GM12872 (cell line): ENCODE results near the gene MAP3K13.

ENCODE experiments used
- CTCF ChIP-seq: IDR thresholded peaks from 3 replicates; pipeline ENCODE4 v1.5.1; 2011; ENCODE audit warnings: low read depth, mild to moderate bottlenecking, low read length, moderate library complexity; ENCODE audit not compliant: insufficient read depth

MAP3K13 gene

DNA sequence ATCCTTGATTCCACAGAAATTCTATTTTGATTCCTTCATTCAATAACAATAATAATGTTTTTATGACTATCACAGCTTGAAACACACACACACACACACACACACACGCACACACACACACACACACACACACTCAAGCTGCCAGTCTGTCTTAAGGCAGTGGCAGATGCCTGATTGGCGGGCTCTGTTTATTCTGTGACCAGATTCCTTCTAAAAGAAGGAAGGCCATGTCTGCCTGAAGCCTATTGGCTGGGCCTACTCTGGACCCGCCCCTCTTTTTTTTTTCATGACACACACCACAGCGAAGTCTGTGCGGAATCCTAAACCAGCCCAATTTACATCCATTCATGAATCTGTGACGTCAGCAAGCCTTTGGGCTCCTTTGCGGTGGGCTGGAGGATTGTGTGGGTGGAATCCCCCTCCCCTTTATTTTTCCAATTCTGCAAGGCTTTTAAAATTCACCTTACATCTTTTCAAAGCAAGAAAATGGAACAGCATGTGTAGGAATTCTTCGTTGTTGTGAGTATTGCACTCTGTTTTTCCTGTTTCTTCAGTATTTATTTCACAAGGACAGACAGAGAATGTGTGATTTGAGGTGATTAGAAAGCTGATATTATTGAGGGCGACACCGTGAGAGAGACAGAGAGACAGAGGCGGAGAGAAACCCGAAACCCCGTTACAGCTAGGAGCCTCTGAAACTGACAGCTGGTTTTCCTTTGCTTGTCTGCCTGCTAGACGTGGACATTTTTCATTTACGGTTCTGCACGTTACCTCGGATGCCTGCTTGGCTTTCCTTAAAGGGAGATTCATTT lies at the start of gene MAP3K13:
TSS of gene MAP3K13 (plus strand) at position 287 of the 812 bp plus-strand sequence. CDS start 65,446 bp downstream, outside the sequence.
- TF ChIP-seq CTCF: no peak

GRCh38 chr3:185313693-185314246 lies 49.2 kb upstream of the MAP3K13 start:
- TF ChIP-seq CTCF: no peak

GRCh38 chr3:185316740-185317412 lies 46.1 kb upstream of the MAP3K13 start:
- TF ChIP-seq CTCF: no peak

GRCh38 chr3:185317674-185318073 lies 45.3 kb upstream of the MAP3K13 start:
- TF ChIP-seq CTCF: no peak

DNA sequence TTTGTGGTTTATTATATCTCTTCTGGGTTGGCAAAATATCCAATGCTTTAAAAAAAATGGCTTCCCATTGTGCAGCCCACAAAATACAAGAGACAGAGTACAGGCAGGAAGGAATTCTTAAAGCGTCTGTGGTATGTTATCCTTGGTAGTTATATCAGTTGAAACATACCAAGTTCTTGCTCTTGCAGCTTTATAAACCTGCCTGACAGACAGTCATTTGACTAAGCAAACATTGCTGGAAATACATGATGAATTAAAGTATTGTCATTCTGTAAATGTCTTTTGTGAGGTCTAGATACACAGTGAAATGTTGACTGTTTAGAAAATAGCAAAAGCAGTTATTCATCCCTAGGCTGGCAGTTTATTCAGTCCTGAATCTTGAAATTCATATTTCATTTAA lies 44.8 kb upstream of the MAP3K13 start:
- no peak for TF ChIP-seq CTCF

- no peak for TF ChIP-seq CTCF
Observed at GRCh38 chr3:185319801-185320200, 43.1 kb upstream of the MAP3K13 start.

- no peak for TF ChIP-seq CTCF
Observed at GRCh38 chr3:185320949-185321348, 42.0 kb upstream of the MAP3K13 start.
